Measurements from ENCODE around the gene ZBTB7C.

The ZBTB7C gene

DNA sequence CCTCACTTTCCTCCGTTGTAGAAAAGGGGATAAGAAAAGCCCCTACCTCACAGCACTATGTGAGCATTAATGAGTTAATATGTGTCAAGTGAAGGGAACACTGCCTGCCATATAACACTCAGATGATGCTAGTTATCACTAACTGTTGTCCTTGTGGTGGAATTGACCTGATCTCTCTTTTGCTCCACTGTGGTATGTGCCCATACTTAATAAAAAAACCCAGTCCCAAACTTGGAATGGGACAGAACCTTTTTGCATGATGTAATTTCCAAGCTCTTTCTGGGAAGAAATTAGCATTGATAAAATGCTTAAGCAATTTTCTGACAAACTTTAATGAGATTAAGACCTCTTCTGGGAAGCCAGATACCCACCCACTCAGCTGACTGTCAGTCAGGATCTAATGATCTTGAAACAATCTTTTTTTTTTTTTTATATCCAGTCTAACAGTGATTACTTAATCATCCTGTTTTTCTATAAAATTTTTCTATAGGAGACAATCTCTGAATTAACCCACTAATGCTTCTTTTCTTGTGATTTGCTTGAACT lies 158.7 kb downstream of the ZBTB7C start:
- no peak for DNase-seq

DNA sequence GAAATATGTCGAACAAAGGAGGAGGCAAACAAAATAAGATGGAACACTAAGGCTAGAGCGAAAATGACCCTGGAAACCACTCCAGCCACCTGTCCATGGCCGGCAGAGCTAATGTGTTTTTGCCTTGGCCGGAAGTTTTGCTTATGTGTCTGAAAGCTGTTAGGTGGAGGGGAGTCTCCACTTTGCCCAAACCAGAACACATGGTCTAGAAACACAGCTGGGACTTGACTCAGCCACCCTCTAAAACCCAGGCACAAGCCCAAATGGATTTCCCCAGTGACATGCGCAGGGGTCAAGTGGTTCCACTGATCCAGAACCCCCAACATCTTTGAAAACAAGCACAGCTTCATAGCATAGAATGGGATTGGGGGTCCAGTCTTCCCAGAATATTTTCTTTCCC lies 159.3 kb downstream of the ZBTB7C start:
- DNase-seq = no peak

DNA sequence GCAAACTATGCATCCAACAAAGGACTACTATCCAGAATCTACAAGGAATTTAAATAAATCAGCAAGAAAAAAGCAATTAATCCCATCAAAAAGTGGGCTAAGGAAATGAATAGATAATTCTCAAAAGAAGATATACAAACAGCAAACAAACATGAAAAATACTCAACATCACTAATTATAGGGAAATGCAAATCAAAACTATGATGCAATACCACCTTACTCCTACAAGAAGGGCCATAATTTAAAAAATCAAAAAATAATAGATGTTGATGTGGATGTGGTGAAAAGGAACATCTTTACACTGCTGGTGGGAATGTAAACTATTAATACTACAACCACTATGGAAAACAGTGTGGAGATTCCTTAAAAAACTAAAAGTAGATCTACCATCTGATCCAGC lies 164.7 kb downstream of the ZBTB7C start:
- DNase-seq = no peak

DNA sequence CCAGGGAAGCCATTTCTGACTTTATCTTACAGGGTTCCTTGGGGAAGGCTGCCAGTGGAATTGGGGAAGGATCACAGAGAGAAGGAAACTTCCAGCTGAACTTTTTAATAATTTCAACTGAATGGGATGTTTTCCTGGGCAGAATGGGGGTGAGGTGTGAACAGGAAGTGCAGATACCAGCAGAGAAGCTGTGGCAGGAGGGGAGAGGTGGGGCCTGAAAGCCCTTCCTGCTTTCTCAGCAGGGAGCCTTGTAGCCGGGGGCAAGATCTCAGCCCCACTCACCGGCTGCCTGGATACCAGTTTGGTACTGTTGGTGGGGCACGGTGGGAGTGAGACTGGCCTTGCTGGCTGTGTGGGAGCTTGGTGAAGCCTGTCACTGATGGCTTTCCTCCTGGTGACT lies 170.5 kb downstream of the ZBTB7C start:
- DNase-seq = no peak

DNA sequence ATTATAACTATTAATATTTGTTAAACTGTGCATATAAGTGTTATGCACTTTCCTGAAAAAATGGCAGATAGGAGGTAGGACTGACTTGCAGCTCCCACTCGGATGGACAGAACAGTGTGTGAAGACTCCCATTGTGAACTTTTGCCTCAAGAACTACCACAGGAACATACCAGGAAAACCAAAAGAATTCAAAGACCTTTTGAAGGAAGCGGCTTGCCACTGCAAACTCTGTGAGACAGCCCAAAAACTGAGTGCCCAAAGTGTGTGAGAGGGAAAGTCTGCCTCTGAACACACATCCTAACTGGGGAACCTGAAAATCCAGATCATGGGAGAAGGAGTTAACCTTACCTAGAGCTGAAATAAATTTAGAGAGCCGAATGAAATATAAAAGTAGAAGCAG lies 171.0 kb downstream of the ZBTB7C start:
- no peak for DNase-seq

DNA sequence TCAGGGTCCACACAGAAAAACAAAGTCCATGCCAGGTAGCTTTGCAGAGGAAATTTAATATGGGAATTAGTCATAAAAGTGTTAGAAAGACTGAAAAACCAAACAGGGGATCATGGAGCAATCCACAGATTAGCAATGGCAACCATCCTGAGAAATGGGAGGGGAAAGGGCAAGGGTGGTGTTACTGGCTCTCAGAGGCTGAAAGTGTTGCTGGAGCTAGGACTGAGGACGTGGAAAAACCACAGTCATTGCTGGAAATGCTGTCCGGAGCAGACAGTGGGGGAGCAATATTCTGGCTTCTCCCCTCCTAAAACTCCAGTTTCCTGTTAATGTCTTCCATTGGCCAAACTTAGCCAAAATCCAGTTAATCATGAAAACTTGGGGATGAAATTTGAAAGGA lies 172.4 kb downstream of the ZBTB7C start:
- DNase-seq = no peak

DNA sequence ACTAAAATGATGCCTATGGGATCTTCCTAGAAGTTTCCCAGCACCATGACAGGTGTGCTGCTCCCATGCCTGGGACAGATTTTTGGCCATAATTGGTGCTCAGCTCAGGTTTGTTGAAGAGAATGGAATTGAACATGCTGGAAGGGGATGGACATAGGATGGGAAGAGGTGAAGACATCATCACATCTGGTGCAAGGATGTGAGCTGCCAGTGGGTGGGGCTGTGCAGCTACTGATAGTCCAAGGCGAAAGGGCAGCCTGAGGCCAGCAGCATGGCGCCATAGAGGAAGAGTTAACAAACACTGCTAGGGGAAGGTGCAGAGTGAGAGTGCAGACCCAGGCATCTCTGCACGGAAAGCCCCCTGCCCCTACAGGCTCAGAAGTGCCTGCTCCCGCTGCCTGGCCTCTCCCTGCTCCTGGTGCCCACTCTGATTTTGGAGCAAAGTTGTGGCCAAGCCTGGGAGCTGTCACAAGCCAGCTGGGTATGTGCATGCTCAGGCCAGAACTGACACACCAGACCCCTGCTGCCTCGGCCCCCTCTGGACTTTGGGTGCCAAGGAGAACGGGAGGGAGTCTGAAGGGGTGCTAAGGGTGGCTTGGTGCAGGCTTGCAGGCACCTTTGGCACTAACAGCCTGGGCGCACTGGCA lies 178.6 kb downstream of the ZBTB7C start:
- DNase-seq = no peak

DNA sequence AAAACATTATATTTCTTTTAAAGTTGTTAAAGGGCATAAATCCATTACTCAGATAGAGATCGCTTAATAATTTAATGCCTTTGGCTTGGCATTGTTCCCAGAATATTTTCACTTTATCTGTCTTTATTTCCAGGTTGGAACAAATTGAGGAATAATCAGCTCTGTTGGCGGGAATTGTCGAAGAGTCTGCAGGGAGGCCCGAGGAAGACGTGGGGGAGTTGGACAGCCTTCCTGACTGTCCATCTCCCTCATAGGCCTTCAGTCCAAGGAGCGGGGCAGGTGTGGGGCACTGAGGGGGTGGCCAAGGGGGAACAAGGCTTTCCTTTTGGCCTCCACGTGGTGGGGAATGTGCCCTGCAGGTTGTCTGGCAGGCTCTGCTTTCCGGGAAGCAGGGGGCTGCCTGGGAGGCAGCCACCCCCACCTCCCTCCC lies 179.6 kb downstream of the ZBTB7C start:
- DNase-seq = no peak

DNA sequence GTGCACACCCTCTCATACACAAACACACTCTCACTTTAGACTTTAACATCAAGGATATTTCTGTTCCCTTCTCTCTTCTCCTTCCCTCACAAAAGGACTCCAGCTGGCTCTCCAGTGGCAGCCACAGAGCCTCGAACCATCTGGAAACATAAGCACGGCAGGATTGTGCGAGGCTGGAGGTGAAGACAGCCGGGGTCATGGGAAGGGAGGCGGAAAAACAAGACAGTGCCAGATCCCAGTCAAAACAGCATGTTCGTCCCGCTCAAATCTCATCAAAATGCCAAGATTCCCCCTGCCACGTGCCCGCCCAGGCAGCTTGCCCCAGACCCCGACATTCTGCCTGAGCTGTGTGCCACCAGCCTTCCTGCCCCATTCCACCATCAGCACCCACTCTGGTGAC lies 180.3 kb downstream of the ZBTB7C start:
- no peak for DNase-seq

DNA sequence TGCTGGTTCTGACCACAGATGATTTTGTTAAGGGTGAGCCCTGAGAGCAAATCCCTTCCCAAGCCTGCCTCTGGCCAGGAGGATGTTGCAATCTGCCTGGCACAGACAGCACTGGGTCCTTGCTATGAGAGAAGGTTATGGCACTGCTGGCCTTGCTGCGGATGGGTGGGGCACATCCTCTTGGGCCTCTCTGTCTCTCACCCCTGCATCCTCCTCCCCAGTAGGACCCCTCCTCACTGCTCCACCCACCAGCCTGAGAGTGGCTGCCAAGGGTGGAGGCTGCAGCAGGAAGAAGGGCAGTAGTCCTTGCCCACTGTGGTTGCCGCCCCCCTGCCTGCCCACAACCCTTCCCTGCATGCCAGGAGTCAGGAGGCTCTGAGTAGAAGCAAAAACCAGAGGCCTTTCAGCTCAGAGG lies 180.9 kb downstream of the ZBTB7C start:
- DNase-seq = no peak

DNA sequence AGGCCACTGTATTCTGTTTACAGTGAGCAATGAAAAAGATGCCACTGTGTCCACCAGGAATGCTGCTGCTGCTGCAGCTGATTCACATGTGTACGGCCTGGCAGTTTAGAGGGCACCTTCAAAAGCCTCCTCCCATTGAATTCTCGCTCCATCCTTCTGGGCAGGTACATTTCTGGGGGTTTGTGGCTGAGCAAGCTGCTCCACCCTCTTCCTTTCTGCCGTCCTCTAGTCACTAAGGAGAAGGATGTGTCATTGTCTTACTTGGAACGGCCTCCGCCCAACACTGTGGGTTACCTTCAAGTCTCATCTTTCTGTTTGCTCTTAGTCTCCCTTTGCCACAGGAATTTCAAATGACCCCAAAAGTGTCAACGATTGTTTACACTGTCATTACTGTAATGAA lies 182.0 kb downstream of the ZBTB7C start:
- no peak for DNase-seq

DNA sequence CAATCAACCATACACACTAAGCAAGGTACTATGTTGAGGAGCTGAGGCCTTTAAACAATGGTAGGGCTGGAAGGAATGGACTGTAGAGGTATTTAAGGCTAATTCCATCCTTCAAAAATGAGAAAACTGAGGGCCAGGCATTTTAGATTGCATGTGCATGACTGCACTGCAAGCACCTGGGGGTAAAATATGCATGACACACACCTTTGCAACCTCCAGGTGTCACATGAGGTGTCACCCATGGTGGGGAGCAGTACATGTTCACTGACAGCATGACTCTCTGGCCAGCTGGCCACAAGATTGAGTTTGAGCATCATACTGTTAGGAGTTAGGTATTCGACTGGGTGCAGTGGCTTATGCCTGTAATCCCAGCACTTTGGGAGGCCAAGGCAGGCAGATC lies 182.8 kb downstream of the ZBTB7C start:
- no peak for DNase-seq

DNA sequence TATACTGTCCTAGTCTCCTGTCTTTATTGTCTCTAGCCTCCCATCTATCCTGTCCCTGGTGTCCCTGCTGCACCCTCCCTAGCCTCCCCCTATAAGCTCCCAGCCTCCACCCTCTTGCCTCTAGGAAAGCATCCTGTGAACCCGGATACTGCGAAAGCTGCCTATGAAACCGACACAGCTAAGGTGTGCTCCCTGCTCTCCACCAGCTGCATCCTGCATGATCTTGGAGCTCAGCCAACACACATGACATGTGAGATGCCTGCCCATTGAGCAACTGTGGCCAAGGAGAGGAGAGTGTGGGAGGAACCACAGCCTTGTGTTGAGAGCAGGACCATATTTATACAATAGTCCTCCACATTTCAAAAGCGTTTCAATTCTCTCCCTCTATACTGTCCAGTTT lies 187.1 kb downstream of the ZBTB7C start:
- DNase-seq = peak; percentile 11

DNA sequence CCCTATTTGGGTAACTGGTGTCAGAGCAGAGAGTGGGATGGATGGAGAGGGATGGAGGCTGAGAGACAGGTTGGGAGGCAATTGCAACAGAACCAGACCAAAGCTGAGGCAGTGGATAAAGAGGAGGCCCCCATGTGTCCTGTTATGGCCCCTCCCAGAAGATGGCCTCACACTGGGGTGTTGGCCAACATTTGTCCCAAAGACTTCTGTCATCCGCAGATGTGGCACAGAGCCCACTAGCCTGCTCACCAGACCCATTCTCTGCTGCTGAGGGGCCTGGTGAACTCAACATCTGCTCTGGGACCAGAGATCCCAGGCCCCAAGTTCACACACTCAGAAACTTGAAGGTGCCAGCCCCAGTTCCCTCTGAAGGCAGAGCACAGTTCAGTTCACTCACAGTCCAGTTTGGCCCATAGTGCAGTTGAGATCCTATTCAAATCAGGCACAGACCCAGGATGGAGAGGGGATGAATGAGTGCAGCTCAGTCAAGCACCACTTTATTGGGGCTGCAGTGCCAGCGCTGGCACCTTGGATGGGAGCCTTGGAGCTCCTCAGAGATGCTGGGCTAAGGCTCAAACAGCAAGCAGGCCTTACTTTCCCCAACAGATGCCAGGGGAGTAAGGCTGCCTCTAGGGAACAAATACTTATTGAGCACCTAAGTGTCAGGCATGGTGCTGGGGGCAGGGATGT lies 189.2 kb downstream of the ZBTB7C start:
- DNase-seq = no peak

DNA sequence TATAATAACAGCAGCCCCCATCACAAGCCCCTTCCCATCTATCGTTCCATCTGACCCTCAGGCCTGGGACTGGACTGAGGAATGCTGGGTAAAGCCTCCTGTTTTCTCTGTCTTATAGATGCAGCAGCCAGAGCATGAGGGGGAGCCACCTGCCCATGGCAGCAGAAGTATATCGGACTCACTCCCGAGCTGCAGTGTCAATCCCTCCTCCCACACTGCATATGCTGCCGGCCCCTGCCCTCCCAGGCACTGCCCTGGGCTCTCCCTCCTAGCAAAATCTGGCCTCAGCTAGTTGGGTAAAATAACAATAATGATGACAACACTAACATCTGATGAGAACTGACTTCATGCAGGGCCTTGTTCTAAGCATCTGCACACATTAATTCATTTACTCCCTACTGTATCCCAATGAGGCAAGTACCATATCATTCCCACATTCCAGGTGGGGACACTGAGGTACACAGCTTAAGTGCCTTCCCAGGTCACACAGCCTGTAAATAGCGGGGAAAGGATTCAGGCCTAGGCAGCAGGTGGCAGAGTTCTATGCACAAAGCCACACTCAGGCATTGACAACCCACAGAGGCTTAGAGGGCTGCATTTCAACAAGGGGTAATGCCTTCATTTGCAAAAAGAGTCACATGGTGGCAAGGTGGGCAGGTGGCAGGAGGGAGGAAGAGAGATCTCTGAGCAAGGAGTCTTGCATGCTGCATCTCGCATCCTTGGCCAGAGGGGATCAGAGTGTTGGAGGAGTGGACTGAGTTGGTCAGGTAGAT lies 190.0 kb downstream of the ZBTB7C start:
- no peak for DNase-seq

DNA sequence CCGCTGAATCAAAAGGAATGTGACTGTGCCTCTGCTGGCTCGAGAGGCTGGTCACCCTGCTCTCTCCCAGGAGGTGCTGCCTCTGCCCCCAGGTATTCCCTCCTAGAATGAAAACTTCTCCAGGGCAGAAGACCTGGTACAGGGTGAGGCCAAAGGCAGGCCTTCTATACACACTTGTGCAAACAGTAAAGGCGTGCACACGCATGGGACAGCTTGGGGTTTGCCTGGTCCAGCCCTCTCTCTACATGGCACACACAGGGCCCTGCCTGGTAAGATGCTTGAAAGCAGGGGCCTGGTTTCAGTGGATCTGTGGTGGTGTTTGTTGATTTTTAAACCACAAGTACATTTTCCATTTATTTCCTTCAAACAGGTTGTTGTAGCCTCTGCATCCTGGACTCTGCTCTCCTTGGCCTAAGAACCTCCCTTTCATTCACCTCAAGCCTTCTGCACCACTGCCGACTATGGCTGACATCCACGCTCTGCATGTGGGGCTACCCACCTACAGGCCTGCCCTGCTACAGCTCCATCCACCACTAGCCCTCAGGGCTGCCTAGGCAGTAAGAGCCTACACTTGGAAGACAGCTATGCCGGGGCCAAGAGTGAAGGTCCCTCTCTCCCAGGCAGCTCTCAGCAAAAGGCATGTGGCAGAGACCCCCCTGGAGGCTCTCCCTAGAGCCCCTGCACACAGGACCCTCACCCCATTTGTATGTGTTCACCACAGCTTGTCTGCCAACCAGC lies 190.7 kb downstream of the ZBTB7C start:
- no peak for DNase-seq

DNA sequence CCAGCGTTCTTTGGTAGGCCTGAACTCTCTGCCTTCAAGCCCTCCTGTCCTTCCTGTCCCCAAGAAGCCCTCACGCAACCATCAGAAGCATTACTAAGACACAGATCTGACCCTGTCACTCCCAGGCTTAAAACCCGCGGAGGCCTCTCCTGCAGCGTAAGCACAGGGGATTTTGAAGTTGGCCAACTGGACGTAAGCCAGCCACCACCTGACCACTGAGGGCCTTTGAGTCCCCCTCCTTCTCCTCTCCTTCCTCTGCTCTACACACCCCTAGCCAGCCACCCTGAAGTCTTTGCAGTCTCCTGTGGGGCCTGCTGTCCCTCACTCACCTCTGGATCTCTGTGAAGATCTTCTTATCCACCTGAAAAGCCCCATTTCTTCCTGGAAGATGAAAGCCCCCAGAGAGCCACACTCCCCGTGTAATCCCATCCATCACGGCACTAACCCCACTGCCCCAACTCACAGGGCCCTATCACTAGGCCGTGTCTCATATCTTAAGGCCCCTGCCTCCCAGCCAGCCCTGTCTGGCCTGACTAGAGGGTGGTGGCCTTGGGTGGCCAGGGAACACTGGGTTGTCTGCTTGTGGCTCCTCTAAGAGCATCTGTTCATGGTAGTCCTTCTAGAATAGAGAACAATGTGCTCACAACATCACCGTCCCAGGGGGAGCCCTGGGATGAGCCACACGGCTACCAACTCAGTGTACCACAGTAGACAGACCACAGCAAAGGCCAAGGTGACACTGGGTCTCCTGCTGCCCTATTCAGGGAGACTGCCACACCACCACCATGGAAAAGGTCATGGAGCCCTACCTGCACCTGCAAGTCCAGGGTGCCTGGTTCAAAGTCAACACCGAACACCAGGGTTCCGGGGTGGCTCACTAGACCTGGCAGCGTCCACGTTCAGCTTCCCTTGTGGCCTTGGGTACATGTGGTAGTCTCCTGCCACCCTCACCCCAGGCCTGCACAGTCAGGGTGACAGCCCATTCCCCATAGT lies 191.6 kb downstream of the ZBTB7C start:
- no peak for DNase-seq

DNA sequence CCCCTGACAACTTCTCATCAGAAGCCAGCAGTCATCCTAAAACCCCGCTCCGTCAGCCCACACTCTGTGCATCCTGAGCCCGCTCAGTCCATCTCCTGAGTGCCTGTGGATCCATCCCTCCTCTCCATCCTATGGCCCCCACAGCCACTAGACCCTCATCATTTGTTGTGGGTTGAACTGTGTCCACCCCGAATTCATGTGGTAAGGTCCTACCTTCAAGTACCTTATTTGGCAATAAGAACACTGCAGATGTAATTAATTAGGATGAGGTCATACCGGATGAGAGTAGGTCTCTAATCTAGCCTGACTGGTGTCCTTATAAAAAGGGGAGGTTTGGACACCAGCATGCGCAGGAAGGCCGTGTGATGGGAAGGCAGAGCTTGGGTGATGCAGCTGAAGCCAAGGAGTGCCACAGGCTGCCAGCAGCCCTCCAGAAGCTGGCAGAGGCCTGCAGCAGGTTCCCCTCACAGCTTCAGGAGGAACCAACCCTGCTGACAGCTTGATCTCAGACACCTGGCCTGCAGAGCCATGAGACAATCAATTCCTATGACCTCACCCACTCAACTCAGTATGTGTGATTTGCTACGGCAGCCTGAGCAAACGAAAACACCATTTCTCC lies 192.4 kb downstream of the ZBTB7C start:
- DNase-seq = no peak

DNA sequence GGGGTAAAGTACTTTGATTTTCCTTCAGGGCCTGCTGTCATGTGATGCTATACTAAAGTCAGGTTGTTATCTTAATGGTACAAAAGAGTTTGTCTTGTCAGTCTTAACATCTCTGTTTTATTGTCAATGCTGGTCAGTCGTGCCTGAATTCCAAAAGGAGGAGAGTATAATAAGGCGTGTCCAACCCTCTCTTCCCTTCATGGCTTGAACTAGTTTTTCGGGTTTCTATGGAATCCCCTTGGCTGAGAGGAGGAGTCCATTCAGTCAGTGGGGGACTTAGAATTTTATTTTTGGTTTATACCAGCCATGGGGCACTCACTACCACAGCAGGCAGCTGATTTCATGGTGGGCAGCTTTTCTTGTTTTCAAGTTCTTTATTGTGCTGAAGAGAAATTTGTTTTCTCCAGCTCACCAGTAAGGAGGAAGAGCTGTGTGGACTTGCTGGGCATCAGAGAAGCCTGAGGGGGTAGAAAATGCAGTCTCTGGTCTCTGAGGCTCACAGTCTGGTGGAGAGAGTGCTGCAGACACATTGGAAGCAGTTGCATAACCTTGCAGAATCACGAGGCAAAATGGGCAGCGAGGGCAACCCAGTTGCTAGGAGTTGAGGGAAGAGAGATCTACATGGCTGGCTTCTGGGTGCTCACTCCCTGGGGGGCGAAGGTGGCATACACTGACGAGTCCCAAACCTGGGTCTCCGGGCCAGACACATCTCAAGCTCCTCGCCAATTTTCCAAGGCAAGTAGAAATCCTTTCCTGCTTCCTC lies 193.1 kb downstream of the ZBTB7C start:
- DNase-seq = no peak

DNA sequence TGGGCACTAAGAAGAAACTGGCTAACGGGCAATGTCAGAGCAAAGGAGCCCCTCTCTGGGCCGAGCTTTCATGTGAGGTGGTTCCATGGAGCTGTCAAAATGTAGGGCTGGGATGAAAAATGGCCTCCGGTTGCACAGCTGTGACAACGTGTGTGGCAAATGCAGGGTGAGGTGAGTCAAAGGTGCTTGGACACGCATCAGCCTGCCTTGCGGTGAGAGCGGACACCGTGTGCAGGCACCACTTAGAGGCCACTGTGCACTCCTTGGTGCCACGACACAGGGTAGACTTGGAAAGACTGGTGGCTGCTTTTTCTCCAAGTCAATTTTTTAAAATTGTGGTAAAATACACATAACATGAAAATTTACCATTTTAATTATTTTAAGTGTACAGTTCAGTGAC lies 195.4 kb downstream of the ZBTB7C start:
- DNase-seq = no peak

All from T-helper 9 cell (primary cell).